Stomach (tissue), 4 donors: ENCODE data around the gene SOX8.

ENCODE experiments used
- EP300 ChIP-seq: sonication (generic); formaldehyde crosslinking; IDR thresholded peaks from one replicate; pipeline ENCODE4 v1.6.1; 2017; ENCODE audit warnings: antibody characterized with exemption
- POLR2A ChIP-seq, 4 donors: fragments of 450-650 bp; IDR thresholded peaks; one replicate each; pipeline ENCODE4 v1.6.1; 2016; ENCODE audit warnings: antibody characterized with exemption in 4 of 4, control low read depth in 2 of 4, mild to moderate bottlenecking in 1 of 4, moderate library complexity in 1 of 4
- TF ChIP-seq, protein P1 (sequence below), 7 experiments: fragments of 450-650 bp in 4 of 7; fragments of 200-600 bp in 3 of 7; sonication (generic) in 3 of 7; IDR thresholded peaks; one replicate each; pipeline ENCODE4 v1.5.1; 2016 to 2019; ENCODE audit warnings: antibody characterized with exemption in 7 of 7, control low read depth in 2 of 7, mild to moderate bottlenecking in 1 of 7

DNA sequence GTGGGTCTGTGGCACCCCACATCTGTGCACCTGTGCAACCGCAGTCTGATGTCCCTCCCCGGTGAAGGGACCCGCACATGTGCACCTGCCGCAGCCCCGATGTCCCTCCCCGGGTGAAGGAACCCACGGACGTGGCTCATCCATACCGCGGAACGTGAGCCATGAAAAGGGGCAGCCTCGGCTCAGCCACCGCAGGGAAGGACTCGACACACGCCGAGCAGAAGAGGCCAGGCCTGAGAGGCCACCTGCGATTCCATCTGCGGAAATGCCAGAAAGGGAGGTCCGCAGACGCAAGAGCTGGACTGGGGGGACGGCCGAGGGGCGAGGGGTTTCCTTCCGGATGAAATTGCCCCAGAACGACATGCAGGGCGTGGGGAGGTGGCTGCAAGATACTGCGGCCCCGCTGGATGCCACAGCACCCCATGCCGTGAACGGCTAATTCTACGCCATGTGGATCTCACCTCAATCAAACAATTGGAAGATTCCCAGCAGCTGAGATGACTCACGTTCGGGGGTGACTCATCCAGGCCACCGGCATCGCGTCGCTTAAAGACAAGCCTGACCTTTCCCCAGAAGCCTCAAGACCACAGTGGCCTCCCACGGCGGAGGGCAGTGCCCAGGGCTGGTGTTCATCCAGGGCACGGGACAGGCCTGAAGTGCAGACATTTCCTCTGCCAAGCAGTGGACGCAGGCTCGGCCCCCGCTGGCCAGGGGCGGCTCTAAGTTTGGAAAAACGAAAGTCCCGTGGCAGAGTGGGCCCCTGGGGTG lies 21.0 kb downstream of the SOX8 start:
- TF ChIP-seq, protein P1, sequence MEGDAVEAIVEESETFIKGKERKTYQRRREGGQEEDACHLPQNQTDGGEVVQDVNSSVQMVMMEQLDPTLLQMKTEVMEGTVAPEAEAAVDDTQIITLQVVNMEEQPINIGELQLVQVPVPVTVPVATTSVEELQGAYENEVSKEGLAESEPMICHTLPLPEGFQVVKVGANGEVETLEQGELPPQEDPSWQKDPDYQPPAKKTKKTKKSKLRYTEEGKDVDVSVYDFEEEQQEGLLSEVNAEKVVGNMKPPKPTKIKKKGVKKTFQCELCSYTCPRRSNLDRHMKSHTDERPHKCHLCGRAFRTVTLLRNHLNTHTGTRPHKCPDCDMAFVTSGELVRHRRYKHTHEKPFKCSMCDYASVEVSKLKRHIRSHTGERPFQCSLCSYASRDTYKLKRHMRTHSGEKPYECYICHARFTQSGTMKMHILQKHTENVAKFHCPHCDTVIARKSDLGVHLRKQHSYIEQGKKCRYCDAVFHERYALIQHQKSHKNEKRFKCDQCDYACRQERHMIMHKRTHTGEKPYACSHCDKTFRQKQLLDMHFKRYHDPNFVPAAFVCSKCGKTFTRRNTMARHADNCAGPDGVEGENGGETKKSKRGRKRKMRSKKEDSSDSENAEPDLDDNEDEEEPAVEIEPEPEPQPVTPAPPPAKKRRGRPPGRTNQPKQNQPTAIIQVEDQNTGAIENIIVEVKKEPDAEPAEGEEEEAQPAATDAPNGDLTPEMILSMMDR (IDR thresholded peaks at IDR 0.05), result no peak
- no peak for TF ChIP-seq EP300
- no peak for TF ChIP-seq POLR2A (IDR thresholded peaks at IDR 0.05)
